Liver (tissue), 3 donors: Measurements from ENCODE around the gene RMND1.

Experiments
- ATF3 ChIP-seq: IDR thresholded peaks from 2 replicates; pipeline ENCODE4 v1.6.1; 2016; ENCODE audit warnings: antibody characterized with exemption
- CTCF ChIP-seq: fragments of 150-350 bp; IDR thresholded peaks from 2 replicates; pipeline ENCODE4 v1.5.1; 2017; ENCODE audit warnings: improper control_type of control experiment, low read depth, low read length; ENCODE audit not compliant: missing input control
- EGR1 ChIP-seq, 2 donors: IDR thresholded peaks; 2 replicates each; pipeline ENCODE4 v1.6.1; 2016 to 2018; ENCODE audit warnings: antibody characterized with exemption in 2 of 2, low read depth in 2 of 2
- MAX ChIP-seq: IDR thresholded peaks from 2 replicates; pipeline ENCODE4 v1.6.1; 2016; ENCODE audit warnings: antibody characterized with exemption
- REST ChIP-seq: IDR thresholded peaks from 2 replicates; pipeline ENCODE4 v1.6.1; 2016; ENCODE audit warnings: antibody characterized with exemption, mild to moderate bottlenecking
- RXRA ChIP-seq, 2 donors: IDR thresholded peaks; 2 replicates each; pipeline ENCODE4 v1.6.1; 2017 to 2018; ENCODE audit warnings: antibody characterized with exemption in 2 of 2, mild to moderate bottlenecking in 1 of 2
- SP1 ChIP-seq: IDR thresholded peaks from 2 replicates; pipeline ENCODE4 v1.6.1; 2018; ENCODE audit warnings: antibody characterized with exemption, mild to moderate bottlenecking
- TAF1 ChIP-seq: conservative IDR thresholded peaks from 2 replicates; pipeline ENCODE4 v1.6.1; 2016; ENCODE audit warnings: antibody characterized with exemption, mild to moderate bottlenecking
- YY1 ChIP-seq: IDR thresholded peaks from 2 replicates; pipeline ENCODE4 v1.6.1; 2016; ENCODE audit warnings: antibody characterized with exemption, mild to moderate bottlenecking
- ZBTB33 ChIP-seq: IDR thresholded peaks from 2 replicates; pipeline ENCODE4 v1.6.1; 2016; ENCODE audit warnings: antibody characterized with exemption
- donor health status: healthy.
- donor health status: healthy.

- TF ChIP-seq YY1 (no peak), CTCF (no peak), ZBTB33 (no peak), TAF1 (no peak), REST (no peak), EGR1 (IDR thresholded peaks at IDR 0.05; ENCODE audit: low read depth in 2 of 2) (no peak), RXRA (IDR thresholded peaks at IDR 0.05) (no peak), SP1 (no peak), MAX (no peak), ATF3 (no peak)
Observed at GRCh38 chr6:151493804-151494234, 41.9 kb upstream of the RMND1 start, which contains the start of gene CCDC170.
